AG04449 (cell line): Measurements from ENCODE around the gene DCST1.
"Not testable (repeated sequence)": the region's sequence is repeated elsewhere in the genome, so short reads cannot be mapped to it uniquely, and the experiment has no call there.

Experiments used
- CTCF ChIA-PET: fragments of 350-600 bp; formaldehyde crosslinking; extraction: SDS; loops from one replicate; lab custom pipeline; 2021; ENCODE audit warnings: antibody characterized with exemption; lab: Yijun Ruan, JAX
- POLR2A ChIA-PET: fragments of 400-600, 350-600 bp; formaldehyde crosslinking; extraction: SDS; loops from one replicate; lab custom pipeline; 2020; ENCODE audit warnings: antibody characterized with exemption, inconsistent platforms; lab: Yijun Ruan, JAX
- DNase-seq: peaks from one replicate; pipeline ENCODE4 v3.0.0-alpha.2; 2010; ENCODE audit warnings: low read depth, low spot score
- H3K4me3 ChIP-seq: 2 replicates; pipeline ENCODE4 v1.5.1; 2011; ENCODE audit warnings: low read depth, mild to moderate bottlenecking, control low read depth, low read length
- CTCF ChIP-seq: IDR thresholded peaks from one replicate; pipeline ENCODE4 v1.5.1; 2011; ENCODE audit warnings: mild to moderate bottlenecking, moderate library complexity, low read length, control low read depth, inconsistent platforms; ENCODE audit not compliant: insufficient read depth; ENCODE audit errors: missing control alignments

DCST1 gene

GRCh38 chr1:154995301-154995983 is 38.2 kb upstream of the DCST1 start:
- CTCF ChIA-PET = interaction anchor here (0.6 to 17.2 kb wide), 23 partner anchors 9 to 690 kb away, joined by 3 to 244 read pairs (median 5); partner anchors contain the start of genes ADAM15, CKS1B, FLAD1 and PBXIP1
- DNase-seq = not testable (repeated sequence)

GRCh38 chr1:154996966-154997701 is 36.5 kb upstream of the DCST1 start:
- no peak for TF ChIP-seq CTCF
- DNase-seq = no peak
- H3K4me3 ChIP-seq = no peak overlapping the region
- CTCF ChIA-PET = interaction anchor here (1.1 to 17.2 kb wide), 13 partner anchors 12 to 63 kb away, joined by 4 to 244 read pairs (median 15); partner anchors contain the start of genes CKS1B, FLAD1, PBXIP1 and PMVK
- POLR2A ChIA-PET = no interaction called here

More at GRCh38 chr1:154995301-154995983, 38.2 kb upstream of the DCST1 start:
- not testable (repeated sequence) for H3K4me3 ChIP-seq
- peak; percentile 57 for TF ChIP-seq CTCF
- POLR2A ChIA-PET = interaction anchor here (0.6 to 2.9 kb wide), 4 partner anchors 12 to 44 kb away, joined by 3 to 16 read pairs (median 6); partner anchors contain the start of genes FLAD1 and PYGO2

DNA sequence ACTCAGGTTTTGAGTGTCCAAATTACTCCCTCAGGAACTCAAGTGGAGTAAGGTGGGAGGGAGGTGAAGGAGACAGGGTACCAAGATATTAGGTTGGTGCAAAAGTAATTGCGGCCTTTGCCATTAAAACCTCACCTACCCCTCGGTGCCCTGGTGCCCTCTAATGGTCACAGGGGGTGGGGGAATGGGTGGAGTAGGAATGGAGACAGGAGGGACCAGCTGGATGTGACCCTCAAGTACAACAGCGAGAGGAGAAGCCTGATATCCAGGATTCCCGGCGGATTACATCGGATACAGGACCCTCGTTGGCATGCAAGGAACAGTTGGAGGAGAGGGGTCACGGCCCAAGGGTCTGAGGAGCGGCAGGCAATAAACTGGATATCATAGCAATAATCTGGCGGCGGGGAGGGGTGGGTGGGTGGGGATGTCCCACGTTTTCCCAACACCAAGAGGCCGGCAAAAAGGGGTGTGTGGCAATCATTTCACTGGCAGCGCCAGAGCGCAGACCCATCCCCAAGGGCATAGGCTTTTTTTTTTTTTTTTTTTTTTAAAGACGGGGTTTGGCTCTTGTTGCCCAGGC is 35.3 kb upstream of the DCST1 start:
- TF ChIP-seq CTCF = no peak
- ChIA-PET POLR2A (interaction anchor here (1.0 to 1.7 kb wide), 3 partner anchors 27 to 43 kb away, joined by 4 to 9 read pairs (median 6); partner anchors contain the start of genes PBXIP1, PYGO2 and SHC1), CTCF (interaction anchor here (0.8 to 17.2 kb wide), 21 partner anchors 8 to 438 kb away, joined by 3 to 244 read pairs (median 9); partner anchors contain the start of genes CKS1B, DCST1, DCST2 and FLAD1)
- no peak for DNase-seq
- H3K4me3 ChIP-seq = no peak overlapping the region

DNA sequence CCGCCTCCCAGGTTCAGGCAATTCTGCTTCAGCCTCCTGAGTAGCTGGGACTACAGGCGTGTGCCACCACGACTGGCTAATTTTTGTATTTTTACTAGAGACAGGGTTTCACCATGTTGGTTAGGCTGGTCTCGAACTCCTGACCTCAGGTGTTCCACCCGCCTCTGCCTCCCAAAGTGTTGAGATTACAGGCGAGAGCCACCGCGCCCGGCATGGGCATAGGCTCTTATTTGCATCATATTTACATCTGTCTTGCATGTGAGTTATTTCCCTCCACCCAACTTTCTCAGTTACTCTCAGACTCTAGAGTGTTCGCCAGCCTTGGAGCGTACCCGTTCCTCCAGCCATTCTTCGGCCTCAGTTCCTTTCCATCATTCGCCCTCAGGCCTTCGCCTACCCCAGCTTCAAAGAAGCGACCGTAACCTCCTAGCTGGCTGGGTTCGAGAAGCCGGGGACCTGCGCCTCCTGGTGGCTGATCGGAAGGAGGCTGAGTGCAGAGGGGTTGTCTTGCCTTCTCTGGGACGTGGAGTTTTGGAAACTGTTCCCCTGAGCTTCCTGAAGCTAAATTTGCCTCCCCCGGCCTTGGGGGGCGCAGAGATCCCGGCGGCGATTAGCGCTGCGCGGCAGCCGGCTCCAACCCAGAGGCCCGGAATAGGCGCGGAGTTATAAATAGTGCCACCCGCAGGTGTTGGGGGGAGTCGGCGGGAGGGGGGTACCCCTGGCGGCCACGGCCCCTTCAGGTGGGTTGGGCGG is 34.6 kb upstream of the DCST1 start:
- H3K4me3 ChIP-seq = peak overlapping the region; percentile 72
- DNase-seq = no peak
- TF ChIP-seq CTCF = peak; percentile 89
- CTCF ChIA-PET = interaction anchor here (0.6 to 17.2 kb wide), 29 partner anchors 9 to 518 kb away, joined by 3 to 244 read pairs (median 4); partner anchors contain the start of genes CKS1B, DCST1, DCST2 and FLAD1
- POLR2A ChIA-PET = interaction anchor here (1.0 to 1.7 kb wide), 3 partner anchors 28 to 43 kb away, joined by 4 to 9 read pairs (median 6); partner anchors contain the start of genes PBXIP1, PYGO2 and SHC1

DNA sequence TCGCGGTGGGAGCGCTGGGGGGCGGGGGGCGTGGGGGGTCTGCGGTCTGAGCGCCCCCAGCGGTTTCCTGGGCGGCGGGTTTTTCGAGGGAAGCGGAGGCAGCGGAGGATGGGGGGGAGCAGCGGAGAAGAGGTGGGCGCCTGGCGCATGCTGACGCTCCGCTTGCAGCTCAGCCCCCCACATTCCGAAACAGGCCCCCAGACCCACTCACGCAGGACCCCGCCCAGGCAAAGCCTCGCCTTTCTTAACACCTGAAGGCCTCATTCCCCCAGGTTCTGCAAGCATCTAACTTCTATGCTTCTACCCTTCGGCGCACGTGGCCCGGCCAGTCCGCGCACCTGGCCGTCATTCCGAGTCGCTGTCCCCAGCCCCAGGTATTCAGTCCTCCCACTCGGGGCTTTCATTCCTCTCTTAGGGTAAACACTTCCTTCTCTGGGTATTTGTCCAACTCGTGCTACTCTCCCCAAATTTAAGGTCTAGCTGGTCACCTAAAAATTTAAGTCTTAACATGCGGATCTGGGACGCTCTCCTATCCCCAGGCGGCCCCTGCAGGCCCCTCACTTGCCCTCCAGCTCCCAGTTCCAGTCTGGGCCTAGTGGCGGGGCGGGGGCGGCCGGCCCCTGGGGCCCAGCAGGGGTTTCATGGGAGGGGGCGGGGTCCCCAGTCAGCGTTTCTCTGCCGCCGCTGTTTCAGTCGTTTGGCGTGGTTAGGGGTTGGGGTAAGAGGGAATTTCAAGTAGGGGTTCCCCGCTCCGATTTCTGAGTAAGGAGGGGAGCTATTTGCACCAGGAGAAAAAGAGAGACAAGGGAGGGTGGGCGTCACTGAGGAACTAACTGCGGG is 33.8 kb upstream of the DCST1 start:
- POLR2A ChIA-PET = interaction anchor here (0.8 to 1.7 kb wide), 5 partner anchors 20 to 63 kb away, joined by 3 to 9 read pairs (median 4); partner anchors contain the start of genes PBXIP1, PMVK, PYGO2 and SHC1
- H3K4me3 ChIP-seq = peak overlapping the region; percentile 72

More for the DNA sequence above, 33.8 kb upstream of the DCST1 start:
- CTCF ChIA-PET = interaction anchor here (0.6 to 17.2 kb wide), 30 partner anchors 8 to 519 kb away, joined by 3 to 244 read pairs (median 4); partner anchors contain the start of genes CKS1B, DCST1, DCST2 and FLAD1
- TF ChIP-seq CTCF = no peak
- no peak for DNase-seq
